ENCODE data around the gene SERPINB2. TPM values are rescaled to one million over a fixed set of nuclear protein-coding genes. Genes with fewer than 3 reads are reported as not detected.

Gene SERPINB2
- total RNA-seq, 1 experiment from 2014 or later: 9.9 TPM

DNA sequence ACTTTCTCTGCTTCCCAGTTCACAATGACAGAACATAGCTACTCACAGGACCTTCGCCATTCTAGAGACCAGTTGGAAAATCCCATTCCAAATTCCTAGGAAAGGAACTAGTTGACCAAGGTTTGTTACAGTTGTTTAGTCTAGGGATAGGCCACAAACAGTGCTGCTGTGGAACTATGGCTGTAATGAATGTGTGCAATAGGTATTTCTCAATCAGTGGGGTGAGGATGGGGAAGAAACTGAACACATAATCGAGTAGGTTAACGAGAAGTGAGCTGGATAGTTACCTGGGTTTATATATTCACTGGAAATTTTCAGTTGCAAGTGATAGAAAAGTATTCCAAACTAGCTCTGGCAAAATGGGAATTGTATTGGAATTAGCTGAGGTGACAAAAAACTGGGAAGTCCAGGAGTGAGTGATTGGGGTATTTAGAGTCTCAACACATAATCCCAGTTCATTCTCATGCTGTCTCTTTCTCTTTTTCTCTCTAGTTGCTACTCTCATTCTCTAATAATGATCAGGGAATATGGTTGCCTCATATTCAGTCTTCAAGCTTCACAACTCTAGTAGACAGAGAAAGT, 43.4 kb downstream of the SERPINB2 start:
- intact Hi-C loops (cut with micrococcal nuclease): no loop called here
- no peak overlapping the region for H3K27ac ChIP-seq (ENCODE audit: low read length)
- H2AFZ ChIP-seq (ENCODE audit: low read length): no peak overlapping the region
- no peak overlapping the region for H3K4me2 ChIP-seq (ENCODE audit: low read length)
- no peaks in the 10 kb centered on the region; the same call in 1 of the 2 replicates for H3K27me3 ChIP-seq (ENCODE audit: low read length)
- no peaks in the 10 kb centered on the region for H3K9me3 ChIP-seq (ENCODE audit: low read length)
- CTCF ChIA-PET: interaction anchor here (0.6 kb wide), 1 partner anchor 880 kb away, joined by 8 read pairs; no protein-coding TSS in a partner anchor
- H3K9ac ChIP-seq (ENCODE audit: low read length): no peak overlapping the region
- no peak for TF ChIP-seq EZH2phosphoT487 (IDR thresholded peaks at IDR 0.05; ENCODE audit: borderline replicate concordance, low read length)
- TF ChIP-seq, protein P1, sequence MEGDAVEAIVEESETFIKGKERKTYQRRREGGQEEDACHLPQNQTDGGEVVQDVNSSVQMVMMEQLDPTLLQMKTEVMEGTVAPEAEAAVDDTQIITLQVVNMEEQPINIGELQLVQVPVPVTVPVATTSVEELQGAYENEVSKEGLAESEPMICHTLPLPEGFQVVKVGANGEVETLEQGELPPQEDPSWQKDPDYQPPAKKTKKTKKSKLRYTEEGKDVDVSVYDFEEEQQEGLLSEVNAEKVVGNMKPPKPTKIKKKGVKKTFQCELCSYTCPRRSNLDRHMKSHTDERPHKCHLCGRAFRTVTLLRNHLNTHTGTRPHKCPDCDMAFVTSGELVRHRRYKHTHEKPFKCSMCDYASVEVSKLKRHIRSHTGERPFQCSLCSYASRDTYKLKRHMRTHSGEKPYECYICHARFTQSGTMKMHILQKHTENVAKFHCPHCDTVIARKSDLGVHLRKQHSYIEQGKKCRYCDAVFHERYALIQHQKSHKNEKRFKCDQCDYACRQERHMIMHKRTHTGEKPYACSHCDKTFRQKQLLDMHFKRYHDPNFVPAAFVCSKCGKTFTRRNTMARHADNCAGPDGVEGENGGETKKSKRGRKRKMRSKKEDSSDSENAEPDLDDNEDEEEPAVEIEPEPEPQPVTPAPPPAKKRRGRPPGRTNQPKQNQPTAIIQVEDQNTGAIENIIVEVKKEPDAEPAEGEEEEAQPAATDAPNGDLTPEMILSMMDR (conservative IDR thresholded peaks at IDR 0.05; ENCODE audit: low read depth, low read length): no peak
- no peak for TF ChIP-seq EZH2 (IDR thresholded peaks at IDR 0.05; ENCODE audit: low read length, unreplicated experiment)
- H3K79me2 ChIP-seq (ENCODE audit: low read length): no peaks in the 10 kb centered on the region
- no peak overlapping the region for H3K4me3 ChIP-seq (ENCODE audit: low read length)
- no peaks in the 10 kb centered on the region for H3K4me1 ChIP-seq (ENCODE audit: insufficient read depth, low read length)
- H3K36me3 ChIP-seq (ENCODE audit: low read depth, low read length): no peaks in the 10 kb centered on the region
- H3F3A ChIP-seq (ENCODE audit: low read length, unreplicated experiment): no peaks in the 10 kb centered on the region
- H4K20me1 ChIP-seq (ENCODE audit: low read length): no peaks in the 10 kb centered on the region
- ATAC-seq (no peak), DNase-seq (no peak)
- POLR2A ChIA-PET (ENCODE audit: unreplicated experiment): no interaction called here
- no peaks in the 10 kb centered on the region for H3K9me2 ChIP-seq (replicated peaks; ENCODE audit: low read length)
- BruUV-seq (replicated peaks): no TSS peak

DNA sequence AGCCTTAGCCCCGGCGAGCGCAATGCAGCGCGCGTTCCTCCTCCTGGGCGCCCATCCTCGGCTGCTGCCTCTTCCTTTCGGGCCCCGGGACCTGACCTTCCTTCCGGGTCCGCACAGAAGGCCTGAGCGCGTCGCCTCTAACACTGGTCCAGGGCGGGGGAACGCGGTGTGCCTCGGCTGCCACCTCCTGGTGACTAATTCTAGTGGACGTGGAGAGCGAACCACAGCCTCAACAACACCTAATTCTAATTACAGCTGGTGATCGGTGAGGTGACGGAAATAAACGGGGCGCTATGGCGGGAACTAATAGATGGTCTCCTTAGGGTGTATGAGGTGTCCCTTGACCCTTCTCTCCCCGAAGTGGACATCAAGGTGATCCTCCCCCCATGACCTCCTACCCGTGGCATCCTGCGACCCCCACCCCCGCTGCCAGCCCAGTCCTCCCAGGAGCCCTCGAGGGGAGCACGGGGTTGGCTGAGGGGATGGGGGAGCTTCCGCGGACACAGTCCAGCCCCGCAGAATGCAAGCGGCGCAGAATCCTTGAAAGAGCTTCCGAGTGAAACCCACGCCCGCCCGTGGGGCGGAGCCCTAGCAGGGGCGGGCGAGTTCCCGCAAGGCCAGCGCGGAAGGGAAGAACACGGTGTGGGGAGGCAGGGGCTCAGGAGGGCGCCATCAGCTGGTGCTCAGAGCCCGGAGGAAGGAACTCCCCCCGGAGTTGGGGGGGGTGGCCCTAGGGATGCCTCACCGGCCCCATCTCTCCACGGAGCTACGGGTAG, 48.8 kb downstream of the SERPINB2 start:
- peak overlapping the region; percentile 98 for H3K4me2 ChIP-seq (ENCODE audit: low read length)
- BruUV-seq (replicated peaks): no TSS peak
- POLR2A ChIA-PET (ENCODE audit: unreplicated experiment): interaction anchor here (0.7 kb wide), 1 partner anchor 16 kb away, joined by 3 read pairs; no protein-coding TSS in a partner anchor

More for the DNA sequence above, 48.8 kb downstream of the SERPINB2 start:
- peak; percentile 74 for DNase-seq
- no peaks in the 10 kb centered on the region for H3K9me3 ChIP-seq (ENCODE audit: low read length)
- peak overlapping the region; percentile 99 for H2AFZ ChIP-seq (ENCODE audit: low read length)
- H3K27ac ChIP-seq (ENCODE audit: low read length): no peak overlapping the region
- H3K9me2 ChIP-seq (replicated peaks; ENCODE audit: low read length): no peaks in the 10 kb centered on the region
- 0 out of 2 replicates have a peak overlapping the region, but pooled peaks have one; percentile 25 for H3K9ac ChIP-seq (ENCODE audit: low read length)
- H3K4me1 ChIP-seq (ENCODE audit: insufficient read depth, low read length): no peaks in the 10 kb centered on the region
- H3K4me3 ChIP-seq (ENCODE audit: low read length): peak overlapping the region; percentile 82
- TF ChIP-seq, protein P1 (conservative IDR thresholded peaks at IDR 0.05; ENCODE audit: low read depth, low read length): peak; percentile 79
- no peak for TF ChIP-seq EZH2 (IDR thresholded peaks at IDR 0.05; ENCODE audit: low read length, unreplicated experiment)
- intact Hi-C loops (cut with micrococcal nuclease): loop anchor here (1.0 to 5.0 kb wide), 5 partner anchors 43 to 418 kb away; partner anchors contain the start of gene SERPINB2
- H3K27me3 ChIP-seq (ENCODE audit: low read length): no peaks in the 10 kb centered on the region
- no peaks in the 10 kb centered on the region for H3K36me3 ChIP-seq (ENCODE audit: low read depth, low read length)
- no peaks in the 10 kb centered on the region for H3F3A ChIP-seq (ENCODE audit: low read length, unreplicated experiment)
- H3K79me2 ChIP-seq (ENCODE audit: low read length): no peaks in the 10 kb centered on the region
- peak; percentile 99 for ATAC-seq
- CTCF ChIA-PET: interaction anchor here (1.4 kb wide), 1 partner anchor 194 kb away, joined by 4 read pairs; no protein-coding TSS in a partner anchor
- no peaks in the 10 kb centered on the region for H4K20me1 ChIP-seq (ENCODE audit: low read length)

Measured in PC-3 (cell line).